Neuronal stem cell (in vitro differentiated cells): ENCODE measurements around the gene HOXC4.

Source experiments
- DNase-seq: peaks from one replicate; pipeline ENCODE4 v3.0.0-alpha.2; 2013; ENCODE audit warnings: low spot score
- H2AFZ ChIP-seq: one replicate; pipeline ENCODE4 v1.6.1; 2013; ENCODE audit warnings: mild to moderate bottlenecking, low read length, inconsistent platforms
- H2AK5ac ChIP-seq: 2 replicates; pipeline ENCODE4 v1.6.1; 2013; ENCODE audit warnings: low read depth, mild to moderate bottlenecking, inconsistent platforms, low read length, moderate library complexity, mixed read lengths
- H2BK120ac ChIP-seq: 2 replicates; pipeline ENCODE4 v1.6.1; 2013; ENCODE audit warnings: low read depth, mild to moderate bottlenecking, inconsistent platforms, low read length, moderate library complexity, mixed read lengths
- H2BK12ac ChIP-seq: one replicate; pipeline ENCODE4 v1.6.1; 2013; ENCODE audit warnings: low read length, inconsistent platforms
- H2BK15ac ChIP-seq: 2 replicates; pipeline ENCODE4 v1.6.1; 2013; ENCODE audit warnings: mild to moderate bottlenecking, low read length, inconsistent platforms, mixed read lengths
- H2BK5ac ChIP-seq: one replicate; pipeline ENCODE4 v1.6.1; 2013; ENCODE audit warnings: inconsistent platforms, mild to moderate bottlenecking, low read length, moderate library complexity
- H3K14ac ChIP-seq: one replicate; pipeline ENCODE4 v1.6.1; 2013; ENCODE audit warnings: low read length, inconsistent platforms
- H3K18ac ChIP-seq: 2 replicates; pipeline ENCODE4 v1.6.1; 2013; ENCODE audit warnings: low read length, inconsistent platforms
- H3K23ac ChIP-seq: 2 replicates; pipeline ENCODE4 v1.6.1; 2013; ENCODE audit warnings: low read depth, mild to moderate bottlenecking, mixed read lengths, low read length, inconsistent platforms; ENCODE audit not compliant: poor library complexity
- H3K27ac ChIP-seq: replicated peaks from 3 replicates; pipeline ENCODE4 v1.5.1; 2013; ENCODE audit warnings: low read length, inconsistent platforms
- H3K27me3 ChIP-seq, 3 experiments: 2 replicates each; pipeline ENCODE4 v1.6.1; 2013; ENCODE audit warnings: low read length in 3 of 3, mild to moderate bottlenecking in 2 of 3, inconsistent platforms in 1 of 3, low read depth in 1 of 3, mixed read lengths in 1 of 3, moderate library complexity in 1 of 3; ENCODE audit not compliant: control insufficient read depth in 3 of 3, insufficient read depth in 3 of 3
- H3K36me3 ChIP-seq, 2 donors: replicated peaks in 1 of 2; 2 replicates each; pipeline ENCODE4 v1.6.1; 2013; ENCODE audit warnings: low read length in 2 of 2; ENCODE audit not compliant: control insufficient read depth in 2 of 2, insufficient read depth in 2 of 2
- H3K4ac ChIP-seq: 2 replicates; pipeline ENCODE4 v1.6.1; 2013; ENCODE audit warnings: inconsistent platforms, mild to moderate bottlenecking, low read length, moderate library complexity
- H3K4me1 ChIP-seq, 2 donors: 1 replicate in 1 of 2; 2 replicates in 1 of 2; pipeline ENCODE4 v1.6.1; 2013; ENCODE audit warnings: low read length in 2 of 2, low read depth in 1 of 2; ENCODE audit not compliant: control insufficient read depth in 2 of 2, insufficient read depth in 1 of 2
- H3K4me2 ChIP-seq: one replicate; pipeline ENCODE4 v1.6.1; 2013; ENCODE audit warnings: mild to moderate bottlenecking, low read length, inconsistent platforms; ENCODE audit not compliant: insufficient read depth, poor library complexity, severe bottlenecking
- H3K4me3 ChIP-seq, 2 donors: 2 replicates each; pipeline ENCODE4 v1.5.1; 2013; ENCODE audit warnings: low read length in 2 of 2, mild to moderate bottlenecking in 2 of 2, inconsistent platforms in 1 of 2, moderate library complexity in 1 of 2
- H3K79me1 ChIP-seq: one replicate; pipeline ENCODE4 v1.6.1; 2013; ENCODE audit warnings: low read depth, mild to moderate bottlenecking, inconsistent platforms, low read length, moderate library complexity
- H3K9ac ChIP-seq: one replicate; pipeline ENCODE4 v1.6.1; 2013; ENCODE audit warnings: mild to moderate bottlenecking, low read depth, low read length, inconsistent platforms; ENCODE audit not compliant: poor library complexity
- H3K9me3 ChIP-seq, 2 donors: replicated peaks in 1 of 2; 2 replicates each; pipeline versions ENCODE3 to v1.6.1; 2013; ENCODE audit warnings: low read length in 2 of 2, mild to moderate bottlenecking in 2 of 2, inconsistent platforms in 1 of 2, low read depth in 1 of 2, mixed read lengths in 1 of 2, moderate library complexity in 1 of 2; ENCODE audit not compliant: control insufficient read depth in 2 of 2, insufficient read depth in 1 of 2
- H4K8ac ChIP-seq: one replicate; pipeline ENCODE4 v1.6.1; 2013; ENCODE audit warnings: low read depth, mild to moderate bottlenecking, inconsistent platforms, low read length, moderate library complexity
- H4K91ac ChIP-seq: one replicate; pipeline ENCODE4 v1.6.1; 2013; ENCODE audit warnings: low read length, low read depth, mild to moderate bottlenecking, inconsistent platforms; ENCODE audit not compliant: poor library complexity
- WGBS, 2 donors: extraction: QIAGEN DNeasy Blood & Tissue Kit; methylation state at CpG; one replicate each; pipeline ENCODE4 v1.1.7; 2013; ENCODE audit warnings: missing lambda C conversion rate in 2 of 2, mixed read lengths in 1 of 2; ENCODE audit not compliant: insufficient read length in 2 of 2, insufficient replicate concordance in 1 of 2; ENCODE audit errors: extremely low coverage in 2 of 2; 5-methylcytosine and 5-hydroxymethylcytosine counted together

The HOXC4 gene

GRCh38 chr12:54027442-54027786 lies 26.2 kb upstream of the HOXC4 start:
- Histone ChIP-seq H3K23ac (no peak overlapping the region), H3K36me3 (no peaks in the 10 kb centered on the region), H3K4me3 (no peak overlapping the region), H2BK120ac (no peak overlapping the region), H3K9ac (no peak overlapping the region), H4K8ac (no peak overlapping the region), H3K27me3 (peaks cover 71 to 100% (median 98%) of the 10 kb centered on the region in 3 experiments), H3K4ac (no peak overlapping the region), H3K27ac (no peak overlapping the region), H2BK12ac (no peak overlapping the region), H3K18ac (no peak overlapping the region), H2BK5ac (no peak overlapping the region), H3K79me1 (no peaks in the 10 kb centered on the region), H4K91ac (no peak overlapping the region), H3K9me3 (peaks cover 0 to 3% of the 10 kb centered on the region in 2 donors), H3K14ac (no peak overlapping the region), H3K4me2 (no peak overlapping the region), H3K4me1 (no peaks in the 10 kb centered on the region), H2BK15ac (no peak overlapping the region), H2AFZ (no peak overlapping the region), H2AK5ac (no peak overlapping the region)
- no peak for DNase-seq
- no CpG with 5 or more reads among the region's 3 CpGs for WGBS, 2 donors

- no peak within 1 kb of the TSS for H3K27ac ChIP-seq
- peaks cover 5 to 6% of the 10 kb centered on the region in 2 donors for H3K9me3 ChIP-seq
- H2AK5ac ChIP-seq = no peak within 1 kb of the TSS
- no peak within 1 kb of the TSS for H3K14ac ChIP-seq
- H2BK5ac ChIP-seq = no peak within 1 kb of the TSS
- H3K23ac ChIP-seq = no peak within 1 kb of the TSS
- no peak within 1 kb of the TSS for H4K8ac ChIP-seq
- WGBS, 2 donors = no CpG with 5 or more reads among the region's 36 CpGs
- H3K4me3 ChIP-seq = no peak within 1 kb of the TSS
- H3K36me3 ChIP-seq = no peaks in the 10 kb centered on the region
- no peaks in the 10 kb centered on the region for H3K79me1 ChIP-seq
- no peak within 1 kb of the TSS for H3K18ac ChIP-seq
- no peaks in the 10 kb centered on the region for H3K4me1 ChIP-seq
- no peak within 1 kb of the TSS for H3K4me2 ChIP-seq
- H3K9ac ChIP-seq = no peak within 1 kb of the TSS
- no peak within 1 kb of the TSS for H3K4ac ChIP-seq
- DNase-seq = no peak
- no peak within 1 kb of the TSS for H4K91ac ChIP-seq
- H2AFZ ChIP-seq = no peak within 1 kb of the TSS
- H2BK120ac ChIP-seq = no peak within 1 kb of the TSS
- H2BK12ac ChIP-seq = no peak within 1 kb of the TSS
- H2BK15ac ChIP-seq = no peak within 1 kb of the TSS
- peaks cover 68 to 100% (median 97%) of the 10 kb centered on the region in 3 experiments for H3K27me3 ChIP-seq
Measured at GRCh38 chr12:54028314-54029201, 25.1 kb upstream of the HOXC4 start, which contains the start of gene HOXC6. Gene HOXC6 (plus strand): TSS chr12:54028440. CDS start chr12:54028522, 82 bp downstream.

GRCh38 chr12:54029529-54030441 lies 23.9 kb upstream of the HOXC4 start:
- Histone ChIP-seq H3K79me1 (no peaks in the 10 kb centered on the region), H2BK5ac (no peak overlapping the region), H2BK15ac (no peak overlapping the region), H3K14ac (no peak overlapping the region), H4K91ac (no peak overlapping the region), H3K4me3 (no peak overlapping the region), H2BK120ac (no peak overlapping the region), H2AK5ac (no peak overlapping the region), H3K4ac (no peak overlapping the region), H3K9me3 (peaks cover 4 to 5% of the 10 kb centered on the region in 2 donors), H3K27me3 (peaks cover 66 to 99% (median 97%) of the 10 kb centered on the region in 3 experiments), H3K36me3 (no peaks in the 10 kb centered on the region), H3K4me2 (no peak overlapping the region), H3K27ac (no peak overlapping the region), H4K8ac (no peak overlapping the region), H2AFZ (peak overlapping the region; percentile 72), H3K9ac (no peak overlapping the region), H3K4me1 (no peaks in the 10 kb centered on the region), H3K18ac (no peak overlapping the region), H3K23ac (no peak overlapping the region), H2BK12ac (no peak overlapping the region)
- no peak for DNase-seq
- WGBS, 2 donors = no CpG with 5 or more reads among the region's 53 CpGs

- H3K4me1 ChIP-seq = no peaks in the 10 kb centered on the region
- no peak overlapping the region for H3K4me2 ChIP-seq
- H4K91ac ChIP-seq = no peak overlapping the region
- no peak overlapping the region for H2BK120ac ChIP-seq
- no peak overlapping the region for H3K14ac ChIP-seq
- H3K9ac ChIP-seq = no peak overlapping the region
- no peak overlapping the region for H2BK5ac ChIP-seq
- no peak overlapping the region for H2AK5ac ChIP-seq
- H3K18ac ChIP-seq = no peak overlapping the region
- no peaks in the 10 kb centered on the region for H3K36me3 ChIP-seq
- H3K27me3 ChIP-seq = peaks cover 70 to 99% (median 97%) of the 10 kb centered on the region in 3 experiments
- no peak overlapping the region for H3K23ac ChIP-seq
- no peak overlapping the region for H2BK12ac ChIP-seq
- no peak overlapping the region for H4K8ac ChIP-seq
- H3K79me1 ChIP-seq = no peaks in the 10 kb centered on the region
- no CpG with 5 or more reads among the region's 7 CpGs for WGBS, 2 donors
- H3K4ac ChIP-seq = no peak overlapping the region
- H2AFZ ChIP-seq = no peak overlapping the region
- H3K27ac ChIP-seq = no peak overlapping the region
- DNase-seq = no peak
- no peak overlapping the region for H2BK15ac ChIP-seq
- H3K4me3 ChIP-seq = no peak overlapping the region
- H3K9me3 ChIP-seq = peaks cover 4 to 5% of the 10 kb centered on the region in 2 donors
Measured at GRCh38 chr12:54030442-54030801, 23.2 kb upstream of the HOXC4 start.
